Lower lobe of right lung (tissue), 2 donors: ENCODE results near the gene SH2D3A. TPM values are rescaled to one million over a fixed set of nuclear protein-coding genes. Genes with fewer than 3 reads are reported as not detected.

ENCODE experiments used
- ATAC-seq, 2 donors: fragments of 200-7000 bp; cut with Tn5 transposase; one replicate each; pipeline ENCODE4 v1.9.1; 2020 to 2022; ENCODE audit warnings: mild to moderate bottlenecking in 2 of 2, moderate library complexity in 2 of 2
- DNase-seq: peaks from one replicate; pipeline ENCODE4 v3.0.0-alpha.2; 2020
- H3K27ac ChIP-seq: fragments of 200-600 bp; one replicate; pipeline ENCODE4 v1.8.0; 2022
- H3K27me3 ChIP-seq: fragments of 200-600 bp; one replicate; pipeline ENCODE4 v1.8.0; 2022; ENCODE audit warnings: low read depth
- H3K36me3 ChIP-seq: fragments of 200-600 bp; one replicate; pipeline ENCODE4 v1.8.0; 2022; ENCODE audit warnings: mild to moderate bottlenecking
- H3K4me1 ChIP-seq: fragments of 200-600 bp; one replicate; pipeline ENCODE4 v1.8.0; 2022
- H3K4me3 ChIP-seq: fragments of 200-600 bp; one replicate; pipeline ENCODE4 v1.8.0; 2022; ENCODE audit warnings: mild to moderate bottlenecking
- H3K9me3 ChIP-seq: fragments of 200-600 bp; one replicate; pipeline ENCODE4 v1.8.0; 2022
- CTCF ChIP-seq: fragments of 200-600 bp; IDR thresholded peaks from one replicate; pipeline ENCODE4 v1.8.0; 2022; ENCODE audit warnings: antibody characterized with exemption, mild to moderate bottlenecking
- intact Hi-C: fragments of 100-400 bp; cut with DNase I; formaldehyde crosslinking; loops from one replicate; pipeline ENCODE4 v1.11.0; 2022
- total RNA-seq: library from RNA; stranded (reverse); fragmentation: NEBNext Ultra II Directional; extraction: Animal tissue kit (Norgen Biotek cat#: 25700); gene quantifications from one replicate; pipeline ENCODE4 v1.2.1, GENCODE V29; 2021
- donor health status: DM: no; HTN: yes; CAD: no; lungs with severe emphysema.

Gene SH2D3A
- total RNA-seq, 1 donor from 2014 or later, result 21.2 TPM

GRCh38 chr19:6721138-6721474, 46.1 kb downstream of the SH2D3A start:
- no peak for TF ChIP-seq CTCF
- H3K27ac ChIP-seq, result peak overlapping the region; percentile 76
- intact Hi-C loops, result no loop called here
- ATAC-seq (no peak), DNase-seq (no peak)
- no peaks in the 10 kb centered on the region for H3K27me3 ChIP-seq
- H3K4me3 ChIP-seq, result no peak overlapping the region
- H3K36me3 ChIP-seq, result peaks cover 20% of the 10 kb centered on the region
- peaks cover 48% of the 10 kb centered on the region for H3K4me1 ChIP-seq
- H3K9me3 ChIP-seq, result no peaks in the 10 kb centered on the region

- H3K9me3 ChIP-seq, result no peaks in the 10 kb centered on the region
- peak within 1 kb of the TSS; percentile 53 for H3K4me3 ChIP-seq
- no peaks in the 10 kb centered on the region for H3K27me3 ChIP-seq
- ATAC-seq (peak; percentile 77 to 82), DNase-seq (peak; percentile 68)
- peak within 1 kb of the TSS; percentile 76 for H3K27ac ChIP-seq
- peaks cover 48% of the 10 kb centered on the region for H3K4me1 ChIP-seq
- intact Hi-C loops, result no loop called here
- TF ChIP-seq CTCF, result no peak
- peaks cover 24% of the 10 kb centered on the region for H3K36me3 ChIP-seq
Measured at GRCh38 chr19:6720369-6721137, 46.7 kb downstream of the SH2D3A start, which contains the start of gene C3. Gene C3 (minus strand): TSS chr19:6720650. CDS start chr19:6720589, 61 bp downstream.

- no peak for ATAC-seq
- H3K27ac ChIP-seq, result peak overlapping the region; percentile 76
- H3K9me3 ChIP-seq, result no peaks in the 10 kb centered on the region
- H3K4me1 ChIP-seq, result peaks cover 44% of the 10 kb centered on the region
- no peak for DNase-seq
- no peaks in the 10 kb centered on the region for H3K27me3 ChIP-seq
- H3K4me3 ChIP-seq, result peak overlapping the region; percentile 53
- H3K36me3 ChIP-seq, result peaks cover 24% of the 10 kb centered on the region
- no peak for TF ChIP-seq CTCF
- intact Hi-C loops, result no loop called here
Measured at GRCh38 chr19:6719992-6720368, 47.3 kb downstream of the SH2D3A start.

- H3K27ac ChIP-seq, result peak overlapping the region; percentile 24
Measured at GRCh38 chr19:6719540-6719861, 47.7 kb downstream of the SH2D3A start.

GRCh38 chr19:6718741-6719539, 48.3 kb downstream of the SH2D3A start:
- peak; percentile 77 for DNase-seq
- peak overlapping the region; percentile 24 for H3K27ac ChIP-seq
- TF ChIP-seq CTCF, result no peak

More at GRCh38 chr19:6719540-6719861, 47.7 kb downstream of the SH2D3A start:
- H3K4me1 ChIP-seq, result peaks cover 43% of the 10 kb centered on the region
- H3K27me3 ChIP-seq, result no peaks in the 10 kb centered on the region
- peak overlapping the region; percentile 53 for H3K4me3 ChIP-seq
- H3K9me3 ChIP-seq, result no peaks in the 10 kb centered on the region
- ATAC-seq (no peak), DNase-seq (no peak)
- TF ChIP-seq CTCF, result no peak
- H3K36me3 ChIP-seq, result peaks cover 24% of the 10 kb centered on the region
- intact Hi-C loops, result no loop called here

More at GRCh38 chr19:6718741-6719539, 48.3 kb downstream of the SH2D3A start:
- peak; percentile 56 to 65 for ATAC-seq
- H3K4me1 ChIP-seq, result peaks cover 37% of the 10 kb centered on the region
- H3K4me3 ChIP-seq, result peak overlapping the region; percentile 53
- H3K9me3 ChIP-seq, result no peaks in the 10 kb centered on the region
- intact Hi-C loops, result no loop called here
- H3K36me3 ChIP-seq, result peaks cover 24% of the 10 kb centered on the region
- H3K27me3 ChIP-seq, result no peaks in the 10 kb centered on the region
